DMS153 treated with DMSO at 0.1 percent for 48 hours (cell line): Measurements from ENCODE around the gene CBL.

Experiments used
- DNase-seq: peaks from one replicate; lab custom pipeline; 2025; ENCODE audit not compliant: unreplicated experiment; lab: John Stamatoyannopoulos, UW

CBL gene

DNA sequence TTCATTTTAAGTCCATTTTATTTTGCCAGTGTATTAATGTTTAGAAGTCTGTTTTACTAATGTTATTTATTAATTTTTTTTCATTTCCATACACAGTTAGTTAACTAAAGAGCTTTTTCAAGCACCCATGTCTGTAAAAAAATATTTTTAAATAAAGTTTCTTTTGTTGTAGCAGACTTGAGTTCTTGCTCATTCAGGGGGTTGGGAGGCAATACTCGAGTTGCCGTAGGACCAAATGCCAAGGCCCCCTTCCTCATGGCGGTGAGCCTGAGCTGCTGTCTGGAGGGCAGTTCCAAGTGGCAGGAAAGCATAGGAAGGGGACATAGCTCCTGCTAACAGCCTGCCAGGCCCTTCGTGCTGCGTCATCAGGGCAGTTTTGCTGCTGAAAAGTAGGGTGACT is 101.8 kb downstream of the CBL start:
- DNase-seq = no peak

DNA sequence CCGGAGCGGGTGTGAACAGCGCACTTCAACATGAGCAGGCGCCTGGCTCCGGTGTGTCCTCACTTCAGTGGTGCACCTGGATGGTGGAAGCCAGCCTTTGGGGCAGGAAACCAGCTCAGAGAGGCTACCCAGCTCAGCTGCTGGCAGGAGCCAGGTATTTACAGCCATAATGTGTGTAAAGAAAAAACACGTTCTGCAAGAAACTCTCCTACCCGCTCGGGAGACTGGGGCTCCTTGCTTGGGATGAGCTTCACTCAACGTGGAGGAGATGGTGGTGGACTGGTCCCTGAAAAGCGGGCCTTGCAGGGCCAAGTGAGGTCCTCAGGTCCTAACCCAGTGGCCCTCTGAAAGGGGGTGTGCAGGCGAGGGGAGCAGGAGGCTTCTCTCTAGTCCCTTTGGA is 103.3 kb downstream of the CBL start:
- no peak for DNase-seq

DNA sequence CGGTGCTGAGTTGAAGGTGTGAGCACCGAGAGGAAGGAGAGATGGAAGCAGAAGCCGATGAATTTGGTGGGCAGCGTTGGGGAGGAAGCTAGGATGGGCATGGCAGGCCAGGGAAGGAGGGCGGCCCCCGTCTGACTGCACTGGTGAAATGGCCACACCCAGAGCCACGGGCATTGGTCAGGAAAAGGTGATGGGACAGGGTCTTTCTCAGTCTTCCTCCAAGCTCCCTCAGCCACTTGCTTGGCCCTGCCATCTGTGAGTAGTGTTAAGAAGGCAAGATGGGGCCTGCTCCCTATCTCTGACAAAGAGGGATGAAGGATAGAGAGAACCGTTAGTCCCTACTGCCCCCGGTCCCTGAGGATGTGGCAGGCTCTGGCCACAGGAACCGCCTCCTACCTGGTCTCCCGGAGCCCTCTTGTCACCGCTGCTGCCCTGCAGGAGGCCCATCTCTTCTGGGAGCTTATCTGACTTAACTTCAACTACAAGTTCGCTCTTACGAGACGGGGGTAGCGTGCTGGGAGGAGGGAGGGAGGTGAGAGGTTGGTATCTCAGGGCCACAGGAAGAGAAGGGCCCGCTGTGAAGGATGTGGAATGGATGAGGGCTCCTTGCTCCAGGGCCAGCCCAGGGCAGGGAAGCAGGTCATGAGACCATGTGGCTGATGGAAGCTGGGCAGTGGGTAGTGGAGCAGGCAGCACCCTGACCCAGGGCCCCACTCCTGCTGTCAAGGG is 104.0 kb downstream of the CBL start:
- DNase-seq = no peak

DNA sequence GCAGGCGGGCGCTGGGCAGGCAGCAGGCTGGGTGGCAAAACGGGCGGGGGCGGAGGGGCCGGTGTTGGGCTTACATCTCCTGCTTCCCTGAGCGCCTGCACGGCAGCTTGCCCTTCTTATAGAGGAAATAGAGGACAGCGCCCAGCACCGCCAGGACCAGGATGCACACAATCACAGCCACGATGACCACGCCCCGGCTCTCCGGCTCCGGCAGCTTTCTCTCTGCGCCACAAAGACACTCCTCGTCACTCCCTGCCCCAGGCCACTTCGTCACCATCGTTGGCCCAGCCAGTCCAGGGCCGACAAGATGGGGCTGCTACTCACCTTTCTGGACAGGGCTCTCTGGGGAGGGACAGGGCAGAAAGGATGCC is 104.5 kb downstream of the CBL start:
- DNase-seq = no peak

DNA sequence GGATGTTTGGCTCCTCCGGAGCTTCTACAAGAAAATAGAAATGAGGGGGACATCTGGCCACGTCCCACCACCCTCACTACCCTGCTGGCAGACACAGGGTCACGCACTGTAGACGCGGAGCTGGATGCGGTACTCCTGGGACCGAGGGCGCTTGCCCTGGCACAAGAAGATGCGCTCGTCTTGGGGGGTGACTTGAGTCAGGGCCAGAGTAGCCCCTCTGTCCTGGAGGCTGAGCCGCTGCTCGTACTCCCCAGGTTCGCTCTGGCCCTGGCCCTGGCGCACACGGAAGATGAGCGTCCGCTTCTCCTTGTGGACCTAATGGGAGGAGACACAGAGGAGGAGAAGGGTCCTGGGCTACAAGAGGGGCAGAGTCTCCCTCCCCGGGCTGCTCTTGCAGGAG is 108.6 kb downstream of the CBL start:
- no peak for DNase-seq

DNA sequence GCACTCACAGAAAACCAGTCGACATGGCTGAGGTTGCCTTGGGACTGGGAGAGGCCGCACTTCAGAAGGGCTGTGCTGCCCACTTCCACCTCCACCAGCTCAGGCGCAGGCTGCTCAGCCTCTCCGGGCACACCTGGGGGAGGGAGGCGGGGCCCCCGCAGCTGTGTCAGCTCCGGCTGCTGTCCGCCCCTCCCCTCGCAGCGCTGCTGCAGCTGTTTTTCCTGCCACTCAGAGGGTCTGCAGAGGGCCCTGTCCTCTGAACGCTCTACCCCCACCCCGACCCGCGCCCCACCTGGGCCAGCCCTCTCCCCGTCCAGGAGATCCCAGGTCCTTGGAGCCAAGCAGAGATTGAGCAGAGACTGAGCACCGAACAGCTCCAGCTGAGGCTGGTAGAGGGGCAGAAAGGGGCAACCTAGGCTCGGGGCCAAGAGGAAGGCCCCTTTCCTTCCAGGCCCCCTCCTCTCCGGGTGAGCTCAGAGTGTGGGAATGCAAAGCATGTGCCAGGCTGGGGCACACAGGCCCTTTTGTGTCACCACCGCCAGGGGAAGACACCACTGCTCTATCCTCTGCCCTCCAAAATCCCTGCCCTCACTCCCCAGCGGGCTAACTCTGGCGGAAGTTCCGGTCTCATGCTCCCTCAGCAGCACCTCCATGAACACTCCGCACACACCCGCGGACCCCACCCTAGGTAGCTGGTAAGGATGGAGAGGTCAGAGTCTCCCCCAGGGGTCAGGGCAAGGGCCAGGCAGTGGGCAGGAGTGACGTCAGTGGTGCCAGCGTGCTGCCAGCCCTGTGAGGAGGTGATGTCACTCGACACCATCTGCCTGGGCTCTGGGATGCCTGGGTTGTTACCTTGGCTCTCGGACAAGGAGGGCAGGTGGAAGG is 109.2 kb downstream of the CBL start:
- peak; percentile 42 for DNase-seq

DNA sequence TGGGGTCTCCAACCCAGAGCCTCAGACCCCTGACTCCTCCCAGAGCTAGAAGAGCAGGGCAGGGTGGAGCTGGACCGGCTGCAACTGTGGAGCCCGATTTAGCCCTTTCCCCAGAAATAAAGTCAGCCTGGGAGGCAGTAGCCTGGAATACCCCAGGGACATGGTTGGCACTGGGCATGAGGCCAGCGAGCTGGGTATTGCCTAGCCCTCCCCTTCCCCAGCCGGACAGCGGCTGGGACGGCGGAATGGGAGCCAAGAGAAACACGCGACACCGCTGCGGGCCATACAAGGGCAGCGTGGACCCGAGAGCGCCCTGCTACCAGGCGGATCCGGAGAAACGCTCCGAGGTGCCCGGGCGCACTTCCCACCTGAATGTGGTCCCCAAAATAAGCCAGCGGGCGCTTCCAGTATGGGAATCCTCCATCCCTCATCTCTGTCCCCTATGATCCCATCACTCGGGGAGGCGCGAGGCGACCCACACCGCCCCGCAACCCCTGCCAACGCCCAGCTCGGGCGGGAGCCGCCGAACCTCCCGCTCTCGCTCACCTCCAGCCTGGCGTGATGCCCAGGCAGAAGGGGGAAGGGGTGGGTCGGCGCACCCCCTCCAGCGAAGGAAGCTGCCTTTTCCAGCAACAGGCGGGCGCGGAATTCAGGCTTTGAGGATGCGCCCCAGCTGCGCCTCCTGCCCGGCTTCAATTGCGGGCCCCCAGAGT is 110.0 kb downstream of the CBL start:
- peak; percentile 46 for DNase-seq

DNA sequence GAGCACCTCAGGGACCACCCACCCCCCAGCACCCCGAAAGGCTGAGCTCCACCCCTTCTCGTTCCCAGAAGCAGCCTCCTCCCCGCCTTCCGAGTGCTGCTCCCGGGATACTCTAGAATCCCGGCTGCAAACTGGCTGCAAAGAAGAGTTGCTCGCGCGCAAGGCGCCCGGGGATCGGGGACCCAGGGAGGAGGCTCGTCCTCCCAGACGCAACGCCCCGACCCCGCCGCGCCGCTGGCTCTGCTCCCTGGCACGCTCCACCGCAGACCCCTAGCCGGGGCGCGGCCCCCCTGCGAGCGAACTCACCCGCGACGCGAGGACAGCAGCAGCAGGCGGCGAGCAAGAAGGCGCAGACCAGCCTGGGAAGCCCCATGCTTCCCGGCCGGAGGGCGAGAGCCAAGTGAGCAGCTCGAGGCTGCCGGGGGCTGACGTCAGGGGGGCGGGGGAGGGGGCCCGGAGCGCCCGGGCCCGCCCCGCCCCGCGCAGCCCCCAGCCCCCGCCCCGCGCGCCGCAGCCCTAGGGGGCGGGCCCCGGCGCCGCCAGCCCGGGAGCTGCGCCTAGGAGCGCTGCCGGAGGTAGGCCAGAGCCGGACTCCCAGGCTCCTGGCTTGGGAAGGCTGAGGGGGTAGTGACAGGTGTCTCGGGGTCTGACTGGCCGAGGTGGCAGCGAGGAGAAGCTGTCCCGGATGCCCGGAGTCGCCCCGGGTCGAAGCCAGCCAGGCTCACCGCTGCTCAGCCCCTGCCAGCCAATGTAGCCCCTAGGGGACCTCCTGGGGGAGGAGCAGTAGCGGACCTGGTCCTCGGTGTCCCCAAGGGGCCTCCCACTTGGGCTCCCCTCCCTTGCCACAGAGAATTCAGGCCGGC is 110.8 kb downstream of the CBL start, which contains the start of gene MCAM:
Gene MCAM, minus strand, starts transcription at position 402 of the 863 bp plus-strand sequence. Its CDS starts 29 bp downstream, at position 373.
- no peak for DNase-seq

DNA sequence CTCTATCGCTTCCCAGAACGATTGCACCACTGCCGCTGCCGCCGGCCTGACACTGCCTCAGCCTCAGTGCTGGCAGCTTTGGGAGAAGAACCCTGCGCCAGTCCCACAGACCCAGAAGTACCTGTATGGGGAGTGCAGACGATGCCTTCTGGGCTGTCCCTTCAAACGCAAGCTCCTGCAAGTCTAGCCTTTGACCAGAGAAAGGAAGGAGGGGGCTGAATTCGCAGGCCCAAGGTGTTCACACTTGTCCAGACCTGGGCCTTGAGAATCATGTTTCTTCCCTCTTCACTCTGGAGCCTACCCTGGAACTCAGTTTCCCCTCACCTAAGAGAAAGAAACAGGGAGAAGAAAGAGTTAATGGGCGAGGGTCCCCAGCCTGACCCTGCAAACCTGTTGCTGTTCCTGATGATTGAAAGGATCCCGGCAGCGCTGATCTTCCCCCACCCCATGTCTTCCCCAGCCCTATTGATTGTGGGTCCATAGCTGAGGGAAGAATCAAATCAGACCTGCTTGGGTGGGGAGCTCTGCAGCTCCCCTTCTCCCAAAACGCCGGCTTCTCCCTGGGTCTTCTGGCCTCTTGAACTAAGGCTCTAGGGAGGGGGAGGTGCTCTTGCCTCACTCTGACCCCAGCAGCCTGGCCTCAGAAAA is 111.6 kb downstream of the CBL start:
- DNase-seq = no peak

DNA sequence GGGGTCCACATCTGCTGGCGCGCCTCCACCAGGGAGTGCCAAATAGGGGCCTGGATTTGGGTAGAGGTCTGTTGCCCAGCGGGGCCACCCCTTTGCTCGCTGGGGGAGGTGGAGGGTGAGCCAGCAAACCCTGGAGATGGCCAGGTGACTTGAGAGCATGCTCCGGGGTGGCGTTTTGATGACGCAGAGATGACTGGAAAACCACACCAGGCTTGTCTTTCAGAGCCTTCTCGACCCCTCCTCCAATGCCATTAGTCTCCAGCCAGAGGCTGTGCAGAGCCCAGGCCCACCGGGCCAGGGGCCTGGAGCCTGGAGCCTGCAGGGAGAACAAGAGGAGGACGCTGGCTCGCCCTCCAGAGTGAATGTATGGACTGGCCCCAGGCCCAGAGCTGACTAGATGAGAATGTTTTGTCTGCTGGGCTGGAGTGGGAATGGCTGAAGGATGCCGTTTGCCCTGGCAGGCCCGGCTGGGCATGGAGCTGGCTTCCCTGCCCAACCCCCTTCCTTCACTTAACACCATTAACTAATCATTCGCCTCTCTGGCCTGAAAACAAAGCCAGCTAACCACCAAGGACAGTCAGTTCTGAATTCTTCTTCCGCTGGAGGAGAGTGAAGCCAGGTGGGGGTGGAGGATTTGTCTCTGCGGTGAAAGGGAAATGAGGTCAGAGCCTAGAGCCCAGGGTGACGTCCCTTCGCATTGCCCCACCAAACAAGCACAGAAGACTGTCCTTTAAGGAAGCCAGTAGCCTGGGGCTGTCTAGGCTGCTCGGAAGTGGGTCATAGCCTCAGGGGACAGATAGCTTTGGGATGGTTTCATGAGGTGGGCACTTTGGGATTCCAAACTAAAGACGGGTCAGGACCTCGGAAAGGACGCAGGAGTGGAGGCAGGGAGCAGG is 112.3 kb downstream of the CBL start:
- DNase-seq = no peak

DNA sequence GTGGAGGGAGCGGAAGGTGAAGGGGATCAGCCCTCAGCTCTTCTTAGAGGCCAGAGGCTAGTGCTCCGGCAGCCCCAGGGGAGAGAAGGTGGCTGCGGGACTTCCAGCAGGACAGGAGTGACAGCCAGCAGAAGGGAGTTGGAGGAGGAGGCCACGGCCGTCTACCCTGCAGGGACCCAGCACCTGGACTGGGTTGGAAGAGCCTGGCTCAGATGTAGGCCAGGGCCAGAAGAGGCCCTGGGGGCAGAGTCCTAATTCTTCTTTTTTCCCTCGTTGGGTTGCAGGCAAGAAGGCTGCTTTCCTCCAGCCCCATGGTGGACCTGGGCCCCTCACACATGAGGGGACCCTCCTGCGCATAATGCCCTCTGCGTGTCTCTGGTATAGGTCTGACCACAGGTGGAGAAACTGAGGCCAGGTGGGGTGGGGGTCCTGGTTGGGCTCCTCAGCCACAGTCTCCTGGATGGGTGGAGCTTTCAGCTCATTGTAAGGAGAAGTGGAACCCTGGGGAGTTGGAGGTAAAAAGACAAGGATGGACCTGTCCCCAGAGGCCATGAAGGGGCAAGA is 113.1 kb downstream of the CBL start:
- DNase-seq = no peak

DNA sequence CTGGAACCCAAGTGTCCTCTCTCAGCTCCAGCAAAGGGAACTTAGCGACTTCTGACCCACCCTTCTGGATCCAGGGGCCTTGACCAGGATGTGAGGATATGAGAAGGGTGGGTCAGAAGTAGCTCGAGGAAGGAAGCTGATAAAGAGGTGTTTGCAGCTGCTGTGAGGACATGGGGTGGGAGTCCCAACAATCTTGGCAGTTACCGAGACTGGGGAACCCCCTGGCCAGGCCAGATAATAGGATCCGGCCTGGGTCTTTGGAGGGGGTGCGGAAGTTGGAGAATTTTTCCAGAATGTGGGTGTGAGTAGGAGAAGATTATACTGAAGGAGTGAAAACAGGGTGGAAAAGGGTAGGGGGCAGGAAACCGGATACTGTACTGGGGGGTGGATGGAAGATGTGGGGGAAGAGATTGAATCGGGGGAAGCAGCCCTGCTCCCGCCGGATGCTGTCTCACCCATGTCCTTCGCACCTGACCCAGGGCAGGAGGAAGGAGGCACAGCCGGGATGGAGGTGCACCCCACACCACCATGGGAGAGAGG is 113.6 kb downstream of the CBL start:
- no peak for DNase-seq

DNA sequence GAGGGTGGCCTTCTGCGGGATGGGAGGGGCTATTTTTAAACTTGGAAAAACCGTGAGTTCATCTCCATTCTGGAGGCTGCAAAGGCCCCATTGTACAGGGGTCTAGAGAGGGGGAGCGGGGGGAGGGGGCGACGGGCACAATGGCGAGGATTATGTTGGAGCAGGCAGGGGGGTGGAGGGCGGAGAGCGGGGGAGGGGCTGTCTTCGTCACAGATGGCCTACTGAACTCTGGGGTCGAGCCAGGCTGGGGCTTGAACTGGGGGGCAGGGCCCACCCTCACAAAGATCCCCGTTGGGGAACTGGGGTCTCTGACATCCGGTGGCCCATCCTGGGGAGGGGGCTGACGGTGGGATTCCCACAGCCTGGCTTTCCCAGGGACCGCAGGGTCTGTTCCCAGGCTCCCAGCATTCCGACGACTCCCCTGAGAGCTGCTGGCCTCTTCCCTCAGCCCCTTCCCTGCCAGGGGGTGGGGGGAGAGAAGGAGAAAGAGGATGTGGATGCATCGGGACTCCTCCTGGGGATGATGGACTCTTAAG is 114.2 kb downstream of the CBL start:
- DNase-seq = no peak

DNA sequence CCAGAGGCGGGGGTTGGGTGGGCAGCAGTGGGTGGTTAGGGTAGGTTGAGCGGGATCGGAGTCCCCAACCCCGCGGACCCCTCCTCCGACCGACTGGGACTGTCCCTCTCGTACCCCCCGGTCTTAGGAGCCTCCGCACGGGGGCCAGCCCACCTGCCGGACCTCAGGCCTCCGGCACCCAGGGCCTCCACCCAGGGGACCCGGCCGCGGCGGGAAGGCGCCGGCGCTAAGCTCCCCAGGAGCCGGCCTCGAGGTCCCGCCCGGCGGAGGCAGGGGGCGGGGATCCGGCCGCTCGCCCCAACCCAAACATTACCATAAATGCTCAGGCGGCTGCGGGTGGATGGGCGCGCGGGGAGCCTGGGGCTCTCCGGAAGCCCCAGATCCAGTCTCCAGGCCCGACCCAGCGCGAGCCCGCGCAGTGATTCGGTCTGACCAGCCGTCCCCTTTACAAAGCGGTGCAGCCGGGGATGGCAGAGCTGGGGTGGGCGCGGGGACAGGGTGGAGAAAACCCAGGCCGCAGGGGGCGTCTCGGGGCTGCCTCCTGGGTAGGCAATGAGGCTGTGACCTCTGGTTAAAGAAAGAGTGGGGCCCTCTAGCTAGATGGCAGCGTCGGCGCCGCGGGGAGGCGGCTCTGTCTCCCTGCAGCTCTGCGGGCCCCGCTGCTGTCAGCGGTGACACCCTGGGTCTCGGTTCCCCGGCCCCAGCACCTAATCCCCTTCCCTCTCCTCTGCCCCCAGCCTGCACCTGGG is 114.8 kb downstream of the CBL start:
- no peak for DNase-seq

DNA sequence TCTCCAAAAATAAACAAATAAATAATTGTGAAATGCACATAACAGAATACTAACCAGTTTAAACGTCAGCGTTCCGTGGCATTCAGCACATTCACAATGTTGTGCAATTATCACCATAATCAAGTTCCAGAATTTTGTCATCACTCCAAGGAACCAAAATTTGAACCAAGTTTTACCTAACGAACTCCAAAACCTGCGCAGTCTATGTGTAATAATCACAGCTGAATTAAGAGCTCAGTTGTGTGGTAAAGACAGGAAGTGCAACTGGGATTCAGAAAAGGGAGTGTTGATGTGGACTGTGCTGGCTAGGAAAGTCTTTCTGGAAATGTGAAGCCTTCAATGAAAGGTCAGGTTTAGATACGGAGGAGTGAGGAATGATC is 116.2 kb downstream of the CBL start:
- peak; percentile 18 for DNase-seq

DNA sequence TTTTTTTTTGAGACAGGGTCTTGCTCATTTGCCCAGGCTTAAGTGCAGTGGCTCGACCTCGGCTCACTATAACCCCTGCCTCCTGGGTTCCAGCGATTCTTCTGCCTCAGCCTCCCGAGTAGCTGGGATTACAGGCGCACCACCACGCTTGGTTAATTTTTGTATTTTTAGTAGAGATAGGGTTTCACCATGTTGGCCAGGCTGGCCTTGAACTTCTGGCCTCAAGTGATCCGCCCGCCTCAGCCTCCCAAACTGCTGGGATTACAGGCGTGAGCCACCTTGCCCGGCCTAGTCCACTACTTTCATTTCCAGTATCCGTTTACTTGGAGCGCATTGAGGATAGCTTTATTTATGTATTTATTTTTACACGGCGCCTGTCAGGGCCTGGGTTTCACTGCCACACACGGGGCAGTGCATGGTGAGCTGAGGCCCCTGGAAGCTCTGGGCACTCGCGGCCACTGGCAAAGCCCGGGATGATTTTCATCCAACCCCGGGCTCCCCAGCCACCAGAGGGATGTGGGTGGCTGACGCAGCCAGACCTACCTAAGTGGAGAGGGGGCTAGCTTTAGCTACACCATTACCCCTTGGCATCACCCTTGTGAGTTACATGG is 116.9 kb downstream of the CBL start:
- no peak for DNase-seq

DNA sequence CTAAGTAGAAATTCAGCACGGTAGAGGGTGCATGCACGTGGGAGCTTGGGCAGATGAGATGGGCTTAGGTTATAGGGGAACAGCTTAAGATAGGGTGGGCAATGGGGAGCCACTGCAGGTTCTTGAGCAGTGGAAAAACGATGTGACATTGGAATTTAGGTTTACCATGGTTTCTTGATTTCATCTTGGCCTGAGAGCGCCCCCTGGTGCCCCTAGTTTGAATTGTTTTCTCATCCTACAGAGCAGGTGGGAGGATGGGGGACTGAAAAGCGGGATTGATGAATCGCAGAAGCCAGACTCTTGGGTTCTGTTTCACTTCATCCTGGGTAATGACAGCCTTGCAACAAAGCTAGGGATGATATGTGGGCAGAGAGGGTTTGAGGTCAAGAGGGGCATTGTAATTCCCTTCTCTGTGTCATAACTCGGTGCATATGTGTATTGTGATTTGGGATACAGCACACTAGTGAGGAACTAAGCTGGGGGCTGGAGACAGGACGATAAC is 117.4 kb downstream of the CBL start:
- DNase-seq = peak; percentile 21
